IMR-90 (cell line): ENCODE measurements around the gene FAAP20.

Experiments used
- CHD1 ChIP-seq: IDR thresholded peaks from 2 replicates; pipeline ENCODE4 v1.6.1; 2012; ENCODE audit warnings: low read depth, low read length, improper control_type of control experiment
- MAZ ChIP-seq: IDR thresholded peaks from 2 replicates; pipeline ENCODE4 v1.6.1; 2012; ENCODE audit warnings: low read depth, mild to moderate bottlenecking, low read length, improper control_type of control experiment, moderate library complexity, borderline replicate concordance
- POLR2A ChIP-seq: IDR thresholded peaks from 2 replicates; pipeline ENCODE4 v1.6.1; 2012; ENCODE audit warnings: mild to moderate bottlenecking, low read depth, low read length
- USF2 ChIP-seq: fragments of 150-350 bp; IDR thresholded peaks from 2 replicates; pipeline ENCODE4 v1.6.1; 2017; ENCODE audit warnings: mild to moderate bottlenecking, antibody characterized with exemption, low read length, low read depth
- TF ChIP-seq, protein P1 (sequence below): conservative IDR thresholded peaks from 2 replicates; pipeline ENCODE4 v1.5.1; 2012; ENCODE audit warnings: mild to moderate bottlenecking, low read depth, low read length, improper control_type of control experiment

- TF ChIP-seq, protein P1, sequence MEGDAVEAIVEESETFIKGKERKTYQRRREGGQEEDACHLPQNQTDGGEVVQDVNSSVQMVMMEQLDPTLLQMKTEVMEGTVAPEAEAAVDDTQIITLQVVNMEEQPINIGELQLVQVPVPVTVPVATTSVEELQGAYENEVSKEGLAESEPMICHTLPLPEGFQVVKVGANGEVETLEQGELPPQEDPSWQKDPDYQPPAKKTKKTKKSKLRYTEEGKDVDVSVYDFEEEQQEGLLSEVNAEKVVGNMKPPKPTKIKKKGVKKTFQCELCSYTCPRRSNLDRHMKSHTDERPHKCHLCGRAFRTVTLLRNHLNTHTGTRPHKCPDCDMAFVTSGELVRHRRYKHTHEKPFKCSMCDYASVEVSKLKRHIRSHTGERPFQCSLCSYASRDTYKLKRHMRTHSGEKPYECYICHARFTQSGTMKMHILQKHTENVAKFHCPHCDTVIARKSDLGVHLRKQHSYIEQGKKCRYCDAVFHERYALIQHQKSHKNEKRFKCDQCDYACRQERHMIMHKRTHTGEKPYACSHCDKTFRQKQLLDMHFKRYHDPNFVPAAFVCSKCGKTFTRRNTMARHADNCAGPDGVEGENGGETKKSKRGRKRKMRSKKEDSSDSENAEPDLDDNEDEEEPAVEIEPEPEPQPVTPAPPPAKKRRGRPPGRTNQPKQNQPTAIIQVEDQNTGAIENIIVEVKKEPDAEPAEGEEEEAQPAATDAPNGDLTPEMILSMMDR = no peak
- TF ChIP-seq POLR2A (no peak), MAZ (no peak), USF2 (no peak), CHD1 (no peak)
Observed at GRCh38 chr1:2184531-2184930, 10.0 kb downstream of the FAAP20 start.
